Astrocyte (in vitro differentiated cells and primary cell): ENCODE results near the gene TMEM191C.
"Not testable (repeated sequence)": the region's sequence is repeated elsewhere in the genome, so short reads cannot be mapped to it uniquely, and the experiment has no call there.

Experiments
- CTCF ChIP-seq: IDR thresholded peaks from 2 replicates; pipeline ENCODE4 v1.5.1; 2011; ENCODE audit warnings: low read depth, mild to moderate bottlenecking, inconsistent platforms, low read length, moderate library complexity; ENCODE audit not compliant: insufficient read depth
- EZH2 ChIP-seq: IDR thresholded peaks from 2 replicates; pipeline ENCODE4 v1.6.1; 2012; ENCODE audit warnings: mild to moderate bottlenecking, low read length, inconsistent platforms; ENCODE audit not compliant: insufficient read depth

GRCh38 chr22:21440676-21441075 is 26.5 kb upstream of the TMEM191C start:
- TF ChIP-seq CTCF, EZH2: not testable (repeated sequence)
